ENCODE results near the gene C1QTNF9B.
"Not testable (repeated sequence)": the region's sequence is repeated elsewhere in the genome, so short reads cannot be mapped to it uniquely, and the experiment has no call there.

Gene C1QTNF9B

GRCh38 chr13:23893791-23894190 is 3.5 kb downstream of the C1QTNF9B start:
- DNase-seq, result not testable (repeated sequence)

GRCh38 chr13:23889615-23890607 is 7.4 kb downstream of the C1QTNF9B start:
- peak; percentile 40 for DNase-seq

DNA sequence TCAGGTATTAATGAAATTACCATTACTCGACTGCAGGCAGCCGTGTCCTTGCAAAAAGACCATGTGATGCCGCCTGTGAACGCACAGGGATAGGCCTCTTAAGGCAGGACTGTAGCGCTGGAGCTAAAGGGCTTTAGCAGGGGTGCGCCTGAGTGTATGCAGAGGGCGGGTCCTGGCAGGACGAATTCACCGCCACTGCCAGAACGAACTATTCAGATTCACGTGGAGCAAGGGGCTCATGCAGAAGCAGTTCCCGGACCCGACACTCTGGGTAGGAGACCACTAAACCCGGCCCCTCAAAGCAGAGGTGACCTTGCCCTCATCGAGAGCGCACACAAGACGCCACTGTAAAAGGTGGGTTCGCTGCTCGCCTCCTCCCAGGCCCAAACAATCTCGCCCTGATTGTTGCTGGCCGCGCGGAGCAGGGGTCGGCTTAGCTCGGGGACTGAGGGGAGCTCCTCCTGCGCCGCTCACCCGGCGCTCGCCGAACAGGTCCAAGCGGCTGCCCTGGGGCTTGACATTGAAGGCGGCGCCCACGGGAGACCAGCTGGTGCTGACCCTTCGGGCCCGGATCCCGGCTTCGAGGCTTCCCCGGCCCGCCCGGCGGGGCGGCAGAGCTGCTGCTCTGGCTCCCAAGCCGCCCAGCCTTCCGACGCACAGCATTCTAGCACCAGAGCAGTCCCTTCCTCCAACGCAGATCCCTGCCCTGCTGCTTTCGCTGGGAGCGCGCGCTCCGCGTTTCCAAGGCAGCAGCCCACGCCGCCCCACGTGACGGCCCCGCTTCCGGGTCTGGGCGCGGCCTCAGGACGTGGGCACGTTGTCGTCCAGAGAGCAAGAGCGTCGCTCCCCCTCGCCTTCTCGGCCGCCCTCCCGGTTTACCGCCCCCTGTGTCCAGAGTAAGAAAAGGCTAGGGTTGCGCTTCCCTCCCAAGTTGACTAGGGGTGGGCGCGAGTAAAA is 8.4 kb downstream of the C1QTNF9B start, which contains the start of gene MIPEP:
MIPEP (minus strand) TSS at position 743 of the 957 bp plus-strand sequence; CDS start at position 663, 80 bp downstream.
- DNase-seq, result peak; percentile 93

DNA sequence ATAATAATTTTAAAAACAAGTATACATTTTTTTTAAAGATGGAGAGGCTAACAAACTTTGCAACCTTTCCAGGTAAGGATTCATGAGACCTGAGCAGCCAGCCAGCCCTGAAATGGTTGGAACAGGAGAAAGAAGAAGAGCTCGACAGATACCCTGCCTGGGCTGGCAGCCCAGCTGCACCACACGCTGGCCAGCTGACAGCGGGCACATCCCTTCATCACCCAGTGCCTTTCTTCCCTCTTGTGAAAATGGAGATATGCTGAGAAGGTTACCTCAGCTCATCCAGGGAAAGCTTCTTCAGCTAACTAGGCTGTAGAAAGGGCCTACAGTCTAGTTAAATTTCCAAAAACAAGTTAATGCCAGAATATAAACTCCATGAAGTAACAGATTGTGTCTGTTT is 12.9 kb downstream of the C1QTNF9B start:
- not testable (repeated sequence) for DNase-seq

GRCh38 chr13:23883255-23883654 is 14.0 kb downstream of the C1QTNF9B start:
- DNase-seq, result no peak

GRCh38 chr13:23881402-23881800 is 15.9 kb downstream of the C1QTNF9B start:
- not testable (repeated sequence) for DNase-seq

DNA sequence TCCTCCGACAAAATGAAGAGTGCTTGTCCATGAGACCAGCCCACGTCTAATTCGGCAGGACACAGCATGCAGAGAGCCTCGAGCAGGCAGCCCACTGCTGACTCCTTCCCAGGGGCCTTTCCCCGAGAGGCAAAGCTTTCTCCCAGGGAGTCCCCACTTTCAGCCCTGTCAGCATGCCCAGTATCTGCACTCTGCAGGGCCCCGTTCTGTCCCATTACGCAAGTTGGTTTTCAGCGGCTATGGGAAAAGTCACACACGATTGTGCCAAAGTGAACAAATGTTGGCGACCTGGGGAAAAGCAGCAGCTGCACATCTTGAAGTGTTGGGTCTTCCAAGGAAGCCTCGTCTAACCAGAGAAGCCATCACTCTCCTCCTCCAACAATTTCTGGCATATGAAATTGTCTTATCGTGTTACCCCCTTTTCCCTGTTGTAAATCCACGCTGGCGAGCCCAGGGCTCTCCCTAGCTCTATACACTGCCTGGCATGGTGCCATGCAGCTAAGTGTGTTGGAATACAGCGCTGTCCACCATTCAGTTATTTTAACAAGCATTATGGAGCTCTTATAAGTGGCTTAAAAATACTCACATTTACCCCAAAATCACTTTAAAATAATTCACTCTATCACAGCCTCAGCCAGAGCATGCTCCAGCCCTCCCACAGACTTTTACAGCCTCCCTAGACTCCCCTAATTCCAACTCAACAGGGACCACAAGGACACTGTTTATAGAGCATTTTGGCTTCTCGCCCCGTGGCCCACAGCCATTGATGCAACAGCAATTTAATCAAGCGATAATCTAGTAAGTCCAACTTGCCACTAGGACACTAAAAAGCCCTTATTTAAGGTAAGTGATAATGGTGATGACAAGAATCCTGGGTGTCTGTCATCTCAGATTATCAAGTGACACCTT is 16.6 kb downstream of the C1QTNF9B start:
- DNase-seq, result not testable (repeated sequence)

DNA sequence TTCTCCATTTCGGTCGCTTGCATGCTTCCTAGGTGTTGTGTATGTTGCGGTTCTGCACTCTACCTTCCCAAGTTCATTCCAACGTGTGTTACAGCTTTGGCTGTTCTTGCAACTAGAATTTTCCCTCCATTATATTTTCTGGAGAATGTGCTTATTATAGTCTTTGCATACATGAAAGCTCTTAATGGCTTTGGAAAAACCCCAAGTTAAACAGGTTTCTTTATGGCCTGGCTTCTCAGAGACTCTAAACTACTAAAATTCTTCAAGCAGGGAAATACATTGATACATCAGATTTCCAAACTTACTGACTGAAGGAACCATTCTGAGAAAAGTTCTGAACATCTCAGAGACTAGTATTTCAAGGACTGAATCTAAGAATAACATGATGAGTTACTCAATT is 20.0 kb downstream of the C1QTNF9B start:
- no peak for DNase-seq

- DNase-seq, result peak; percentile 10
Measured at GRCh38 chr13:23876265-23876664, 21.0 kb downstream of the C1QTNF9B start.

DNA sequence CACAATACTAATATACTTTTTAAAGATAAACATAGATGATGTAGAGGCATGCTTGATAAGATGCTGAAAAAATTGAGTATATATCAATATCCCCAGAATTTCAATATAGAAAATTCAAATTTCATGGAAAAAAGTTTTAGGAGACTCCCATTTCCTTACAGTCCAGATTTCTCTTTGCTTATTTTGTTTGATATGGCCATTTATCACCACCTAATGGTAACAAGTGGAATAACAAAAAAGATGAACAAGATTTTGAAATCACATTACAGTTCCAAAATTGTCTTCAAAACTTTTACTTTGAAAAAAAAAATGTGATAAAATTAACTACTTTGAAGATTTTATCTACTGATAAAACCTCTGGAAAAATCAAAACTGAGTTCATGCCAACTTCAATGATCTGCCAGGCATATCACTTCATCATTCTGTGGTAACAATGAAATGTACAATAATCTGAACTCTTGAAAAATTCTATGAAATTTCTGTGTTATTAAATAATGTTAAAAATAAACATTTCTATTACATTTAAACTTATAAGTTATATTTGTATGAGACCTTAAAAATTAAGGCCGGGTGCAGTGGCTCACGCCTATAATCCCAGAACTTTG is 25.6 kb downstream of the C1QTNF9B start:
- peak; percentile 31 for DNase-seq

DNA sequence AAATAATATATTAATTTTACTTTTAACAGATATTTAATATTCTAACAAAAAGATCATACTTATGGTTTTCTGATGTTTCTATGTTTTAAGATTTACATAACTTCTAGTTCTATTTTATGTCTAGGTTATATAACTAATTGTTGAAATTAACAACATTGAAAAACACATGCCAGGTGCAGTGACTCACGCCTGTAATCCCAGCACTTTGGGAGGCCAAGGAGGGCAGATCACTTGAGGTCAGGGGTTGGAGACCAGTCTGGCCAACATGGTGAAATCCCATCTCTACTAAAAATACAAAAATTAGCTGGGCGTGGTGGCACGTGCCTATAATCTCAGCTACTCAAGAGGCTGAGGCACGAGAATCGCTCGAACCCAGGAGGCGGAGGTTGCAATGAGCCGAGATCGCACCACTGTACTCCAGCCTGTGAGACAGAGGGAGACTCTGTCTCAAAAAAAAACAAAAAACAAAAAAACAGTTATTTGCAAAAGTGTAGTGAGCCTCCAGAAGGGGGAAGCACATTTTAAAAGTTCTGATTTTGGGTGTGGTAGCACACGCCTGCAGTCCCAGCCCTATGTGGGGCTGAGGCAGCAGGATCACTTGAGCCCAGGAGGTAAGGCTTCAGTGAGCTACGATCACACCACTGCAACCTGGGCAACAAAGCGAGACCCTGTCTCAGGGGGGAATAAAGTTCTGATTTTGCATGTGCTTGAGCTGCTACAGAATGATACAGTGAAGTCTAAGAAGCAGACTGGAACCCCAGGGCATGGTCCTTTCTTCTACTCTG is 26.8 kb downstream of the C1QTNF9B start:
- DNase-seq, result no peak

GRCh38 chr13:23868521-23868920 is 28.8 kb downstream of the C1QTNF9B start:
- DNase-seq, result no peak

DNA sequence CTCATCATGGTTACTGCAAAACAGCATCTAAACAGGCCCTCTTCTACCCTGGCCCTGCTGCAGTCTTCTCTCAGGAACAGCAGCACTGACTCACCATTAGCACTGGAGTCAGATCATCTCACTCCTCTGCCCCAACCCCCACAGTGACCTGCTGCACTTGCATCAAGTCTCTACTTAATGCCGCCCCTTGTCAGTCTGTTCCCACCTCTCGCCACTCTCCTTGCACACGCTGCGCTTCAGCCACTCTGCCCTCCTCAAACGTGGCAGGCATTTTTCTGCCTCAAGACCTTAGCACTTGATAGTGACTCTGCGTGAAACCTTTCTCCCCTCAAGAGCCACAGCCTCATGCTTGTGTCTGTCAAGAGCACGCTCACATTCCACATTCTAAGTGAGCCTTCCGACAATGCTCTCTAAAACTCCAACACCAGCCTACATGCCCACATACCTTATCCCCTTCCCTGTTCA is 30.2 kb downstream of the C1QTNF9B start:
- DNase-seq, result no peak

GRCh38 chr13:23866420-23867026 is 30.8 kb downstream of the C1QTNF9B start:
- no peak for DNase-seq

DNA sequence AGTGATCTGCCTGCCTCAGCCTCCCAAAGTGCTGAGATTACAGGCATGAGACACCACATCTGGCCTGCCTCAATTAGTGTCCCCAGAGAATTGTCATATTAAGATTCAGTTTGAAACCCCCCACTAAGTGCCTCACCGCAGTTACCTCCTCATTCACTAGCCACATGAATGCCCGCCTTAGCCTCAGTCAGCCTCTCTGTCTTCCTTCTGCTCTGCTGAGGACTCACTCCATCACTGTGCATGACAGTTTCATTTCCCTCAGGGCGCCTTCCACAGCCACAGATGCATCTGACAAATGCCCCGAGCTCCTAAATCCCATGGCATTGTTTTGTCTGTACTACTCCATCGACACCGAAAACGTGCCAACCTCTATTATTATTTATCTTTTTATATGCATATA is 31.4 kb downstream of the C1QTNF9B start:
- DNase-seq, result no peak

DNA sequence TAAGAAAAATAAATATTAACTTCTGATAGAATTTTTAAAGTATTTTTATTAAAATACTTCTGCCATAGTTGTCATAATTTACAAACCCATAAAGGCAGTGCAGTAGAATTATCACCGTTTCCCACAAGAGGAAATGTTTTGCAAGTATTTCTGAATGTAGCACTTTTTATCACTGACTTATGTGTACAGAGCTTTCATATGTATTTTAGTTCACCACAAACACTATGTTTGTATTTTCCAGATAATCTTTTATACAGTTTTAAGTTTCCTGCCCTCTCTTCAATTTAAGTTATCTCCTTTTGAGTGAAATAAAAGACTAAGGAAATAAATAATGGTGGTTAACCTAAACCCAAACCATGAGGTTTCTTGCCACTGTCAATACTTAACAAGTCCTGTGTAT is 32.3 kb downstream of the C1QTNF9B start:
- no peak for DNase-seq

- DNase-seq, result no peak
Measured at GRCh38 chr13:23861310-23861709, 36.0 kb downstream of the C1QTNF9B start.

DNA sequence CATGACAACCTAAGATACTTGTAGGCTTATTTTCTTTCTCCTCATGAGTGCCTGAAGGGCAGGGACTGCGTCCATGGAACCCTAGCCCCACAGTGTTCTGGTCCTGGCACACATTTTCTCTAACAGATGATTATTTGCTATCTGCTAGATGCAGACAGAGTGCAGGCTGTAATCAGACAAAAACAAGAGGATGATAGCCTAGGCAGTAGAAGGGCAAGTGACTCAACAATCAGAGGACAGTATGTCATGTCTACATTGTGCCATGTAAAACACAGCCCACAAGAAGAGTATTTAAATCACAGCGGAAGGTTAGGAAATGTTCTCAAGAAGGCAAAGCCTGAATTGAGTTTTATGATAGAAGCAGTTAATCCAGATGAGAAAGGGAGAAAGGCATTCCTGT is 37.4 kb downstream of the C1QTNF9B start:
- DNase-seq, result peak; percentile 17

GRCh38 chr13:23859455-23859854 is 37.8 kb downstream of the C1QTNF9B start:
- no peak for DNase-seq

DNA sequence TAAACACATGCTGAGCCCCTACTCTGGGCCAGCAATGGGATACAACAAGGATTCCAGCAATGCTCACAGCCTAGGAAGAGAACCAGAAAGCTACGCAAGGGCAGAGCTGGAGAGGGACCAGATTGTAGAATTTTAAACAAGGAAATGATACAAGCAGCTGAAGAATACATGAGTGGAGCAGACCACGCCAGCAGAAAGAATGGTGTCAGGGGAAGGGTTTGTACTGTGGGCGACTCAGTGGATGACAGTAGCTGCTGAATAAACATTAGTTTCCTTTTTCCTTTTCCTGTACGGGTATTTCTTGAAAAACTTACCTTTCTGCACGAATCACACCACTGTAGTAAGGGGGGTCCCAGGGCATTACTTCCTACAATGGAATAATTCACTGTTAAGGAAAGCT is 38.8 kb downstream of the C1QTNF9B start:
- DNase-seq, result no peak
